D721Med (cell line): Measurements from ENCODE around the gene FADS6.

ENCODE experiments used
- DNase-seq: peaks from one replicate; pipeline ENCODE4 v3.0.0; 2011; ENCODE audit warnings: low spot score; ENCODE audit not compliant: insufficient read length
- FAIRE-seq: peaks from 2 replicates; lab custom pipeline; 2011; peaks lifted over from hg19 to GRCh38; lab: Jason Lieb, UNC
- CTCF ChIP-seq: IDR thresholded peaks from 2 replicates; pipeline ENCODE4 v1.5.1; 2012; ENCODE audit warnings: mild to moderate bottlenecking, control low read depth; ENCODE audit not compliant: insufficient read depth; ENCODE audit errors: missing control alignments

The FADS6 gene

GRCh38 chr17:74859459-74860228, 33.8 kb downstream of the FADS6 start, which contains the start of gene GRIN2C:
GRIN2C (minus strand) TSS chr17:74859885; CDS start chr17:74855092, 4,793 bp downstream.
- DNase-seq: peak; percentile 62
- TF ChIP-seq CTCF: peak; percentile 26
- FAIRE-seq: no peak

GRCh38 chr17:74858672-74859458, 34.6 kb downstream of the FADS6 start:
- no peak for FAIRE-seq
- TF ChIP-seq CTCF: no peak
- no peak for DNase-seq

- DNase-seq (no peak), FAIRE-seq (no peak)
- TF ChIP-seq CTCF: no peak
Measured at GRCh38 chr17:74857191-74857590, 36.2 kb downstream of the FADS6 start.

- DNase-seq (no peak), FAIRE-seq (no peak)
- no peak for TF ChIP-seq CTCF
Measured at GRCh38 chr17:74856112-74856511, 37.3 kb downstream of the FADS6 start.

- FAIRE-seq: no peak
- no peak for DNase-seq
- no peak for TF ChIP-seq CTCF
Measured at GRCh38 chr17:74855323-74855722, 38.1 kb downstream of the FADS6 start.

GRCh38 chr17:74854792-74855191, 38.6 kb downstream of the FADS6 start:
- TF ChIP-seq CTCF: no peak
- DNase-seq: no peak
- FAIRE-seq: no peak
